ENCODE measurements around the gene COL12A1. TPM values are rescaled to one million over a fixed set of nuclear protein-coding genes. Genes with fewer than 3 reads are reported as not detected.

Gene COL12A1
- total and polyA plus RNA-seq, 4 experiments from 2014 or later: not detected

GRCh38 chr6:75223428-75223827, 17.6 kb upstream of the COL12A1 start:
- no peaks in the 10 kb centered on the region for H3K4me1 ChIP-seq (ENCODE audit: insufficient read depth, low read length)
- no peaks in the 10 kb centered on the region for H3K4me1 Mint-ChIP-seq
- no peak overlapping the region for H3K4me3 Mint-ChIP-seq
- no peak overlapping the region for H3K27ac ChIP-seq (ENCODE audit: low read depth, low read length)
- no peaks in the 10 kb centered on the region for H3K27me3 ChIP-seq (ENCODE audit: insufficient read depth, low read length)
- peaks cover 0 to 2% (median 0%) of the 10 kb centered on the region in 8 donors for H3K9me3 Mint-ChIP-seq
- no peaks in the 10 kb centered on the region for H3K36me3 ChIP-seq (ENCODE audit: insufficient read depth, low read length)
- intact Hi-C loops (cut with micrococcal nuclease): no loop called here
- DNase-seq: no peak
- no peaks in the 10 kb centered on the region for H3K36me3 Mint-ChIP-seq
- POLR2A ChIA-PET (ENCODE audit: partially characterized antibody): no interaction called here
- no peaks in the 10 kb centered on the region for H3K9me3 ChIP-seq (ENCODE audit: control insufficient read depth in 1 of 2, low read length in 2 of 2)
- H3K27ac Mint-ChIP-seq: no peak overlapping the region
- CTCF ChIA-PET (ENCODE audit: partially characterized antibody): interaction anchor here (1.0 to 1.4 kb wide), 2 partner anchors 14 to 15 kb away, joined by 3 to 4 read pairs; no protein-coding TSS in a partner anchor
- no peak overlapping the region for H3K4me3 ChIP-seq (ENCODE audit: low read length in 2 of 2)
- peaks cover 10 to 19% of the 10 kb centered on the region in 2 donors for H3K27me3 Mint-ChIP-seq

DNA sequence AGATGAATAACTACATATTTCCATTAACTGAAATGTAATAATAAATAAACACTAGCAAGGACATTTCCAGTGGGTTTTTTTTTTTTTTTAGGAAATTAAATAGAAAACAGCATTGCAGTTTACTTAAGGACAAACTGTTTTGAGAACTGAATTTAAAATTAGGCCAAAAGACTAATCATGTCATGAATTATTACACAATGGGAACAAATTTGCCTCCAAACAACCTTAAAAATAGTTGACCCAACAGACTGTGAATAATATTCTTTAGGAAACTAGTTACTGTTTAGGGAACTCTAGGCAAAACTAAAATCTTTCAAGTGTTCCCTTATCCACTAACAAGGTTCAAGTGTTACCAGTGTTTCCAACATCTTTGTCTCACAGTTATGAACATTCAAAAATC, 16.4 kb upstream of the COL12A1 start:
- Mint-ChIP-seq H3K4me3 (no peak overlapping the region), H3K9me3 (peaks cover 0 to 2% (median 0%) of the 10 kb centered on the region in 8 donors), H3K27me3 (peaks cover 18 to 26% of the 10 kb centered on the region in 2 donors), H3K27ac (no peak overlapping the region), H3K4me1 (no peaks in the 10 kb centered on the region), H3K36me3 (no peaks in the 10 kb centered on the region)
- CTCF ChIA-PET (ENCODE audit: partially characterized antibody): interaction anchor here (1.0 kb wide), 1 partner anchor 13 kb away, joined by 4 read pairs; no protein-coding TSS in a partner anchor
- DNase-seq: no peak
- intact Hi-C loops (cut with micrococcal nuclease): no loop called here
- no peaks in the 10 kb centered on the region for H3K27me3 ChIP-seq (ENCODE audit: insufficient read depth, low read length)
- no peaks in the 10 kb centered on the region for H3K36me3 ChIP-seq (ENCODE audit: insufficient read depth, low read length)
- POLR2A ChIA-PET (ENCODE audit: partially characterized antibody): no interaction called here
- no peak overlapping the region for H3K4me3 ChIP-seq (ENCODE audit: low read length in 2 of 2)
- H3K9me3 ChIP-seq (ENCODE audit: control insufficient read depth in 1 of 2, low read length in 2 of 2): no peaks in the 10 kb centered on the region
- no peak overlapping the region for H3K27ac ChIP-seq (ENCODE audit: low read depth, low read length)
- no peaks in the 10 kb centered on the region for H3K4me1 ChIP-seq (ENCODE audit: insufficient read depth, low read length)

GRCh38 chr6:75221116-75221515, 15.3 kb upstream of the COL12A1 start:
- Mint-ChIP-seq H3K9me3 (no peaks in the 10 kb centered on the region), H3K4me3 (no peak overlapping the region), H3K36me3 (no peaks in the 10 kb centered on the region), H3K4me1 (no peaks in the 10 kb centered on the region), H3K27me3 (peaks cover 20 to 30% of the 10 kb centered on the region in 2 donors), H3K27ac (no peak overlapping the region)
- intact Hi-C loops (cut with micrococcal nuclease): no loop called here
- ChIA-PET POLR2A (ENCODE audit: partially characterized antibody) (no interaction called here), CTCF (ENCODE audit: partially characterized antibody) (interaction anchor here (1.3 to 2.6 kb wide), 3 partner anchors 11 to 17 kb away, joined by 4 to 57 read pairs (median 5); no protein-coding TSS in a partner anchor)
- Histone ChIP-seq H3K4me1 (ENCODE audit: insufficient read depth, low read length) (no peaks in the 10 kb centered on the region), H3K4me3 (ENCODE audit: low read length in 2 of 2) (no peak overlapping the region), H3K27ac (ENCODE audit: low read depth, low read length) (no peak overlapping the region), H3K9me3 (ENCODE audit: control insufficient read depth in 1 of 2, low read length in 2 of 2) (no peaks in the 10 kb centered on the region), H3K27me3 (ENCODE audit: insufficient read depth, low read length) (peaks cover 5% of the 10 kb centered on the region), H3K36me3 (ENCODE audit: insufficient read depth, low read length) (no peaks in the 10 kb centered on the region)
- no peak for DNase-seq

GRCh38 chr6:75220357-75220756, 14.5 kb upstream of the COL12A1 start:
- no peaks in the 10 kb centered on the region for H3K9me3 ChIP-seq (ENCODE audit: control insufficient read depth in 1 of 2, low read length in 2 of 2)
- Mint-ChIP-seq H3K9me3 (no peaks in the 10 kb centered on the region), H3K4me3 (no peak overlapping the region), H3K36me3 (no peaks in the 10 kb centered on the region), H3K27ac (no peak overlapping the region), H3K27me3 (peaks cover 23 to 34% of the 10 kb centered on the region in 2 donors), H3K4me1 (no peaks in the 10 kb centered on the region)
- CTCF ChIA-PET (ENCODE audit: partially characterized antibody): interaction anchor here (1.3 to 2.6 kb wide), 3 partner anchors 10 to 16 kb away, joined by 4 to 57 read pairs (median 5); no protein-coding TSS in a partner anchor
- H3K27ac ChIP-seq (ENCODE audit: low read depth, low read length): no peak overlapping the region
- DNase-seq: no peak
- intact Hi-C loops (cut with micrococcal nuclease): no loop called here
- H3K27me3 ChIP-seq (ENCODE audit: insufficient read depth, low read length): peaks cover 5% of the 10 kb centered on the region
- H3K4me1 ChIP-seq (ENCODE audit: insufficient read depth, low read length): no peaks in the 10 kb centered on the region
- H3K4me3 ChIP-seq (ENCODE audit: low read length in 2 of 2): no peak overlapping the region
- H3K36me3 ChIP-seq (ENCODE audit: insufficient read depth, low read length): no peaks in the 10 kb centered on the region
- POLR2A ChIA-PET (ENCODE audit: partially characterized antibody): interaction anchor here (0.5 kb wide), 1 partner anchor 443 kb away, joined by 3 read pairs; no protein-coding TSS in a partner anchor

DNA sequence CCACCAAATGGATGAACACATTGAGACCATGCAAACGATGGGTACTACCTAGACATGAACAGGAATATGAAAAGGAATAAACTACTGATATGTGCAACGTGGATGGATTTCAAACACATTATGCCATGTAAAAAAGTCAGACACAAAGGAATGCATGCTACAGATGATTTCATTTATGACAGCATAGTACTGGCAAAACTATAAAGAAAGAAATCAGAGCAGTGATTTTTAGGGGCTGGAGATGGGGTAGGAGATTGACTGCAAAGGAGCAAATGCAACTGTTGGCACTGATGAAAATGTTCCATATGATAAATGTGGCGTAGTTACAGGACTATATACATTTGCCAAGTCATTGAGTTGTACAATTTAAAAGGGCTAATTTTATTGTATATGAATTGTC, 13.4 kb upstream of the COL12A1 start:
- no peak for DNase-seq
- peaks cover 24 to 30% of the 10 kb centered on the region in 2 donors for H3K27me3 Mint-ChIP-seq
- H3K36me3 Mint-ChIP-seq: no peaks in the 10 kb centered on the region
- no peak overlapping the region for H3K4me3 ChIP-seq (ENCODE audit: low read length in 2 of 2)
- H3K36me3 ChIP-seq (ENCODE audit: insufficient read depth, low read length): no peaks in the 10 kb centered on the region
- CTCF ChIA-PET (ENCODE audit: partially characterized antibody): interaction anchor here (2.6 kb wide), 1 partner anchor 9 kb away, joined by 57 read pairs; no protein-coding TSS in a partner anchor
- no peak overlapping the region for H3K4me3 Mint-ChIP-seq
- no peaks in the 10 kb centered on the region for H3K9me3 Mint-ChIP-seq
- intact Hi-C loops (cut with micrococcal nuclease): no loop called here
- H3K4me1 ChIP-seq (ENCODE audit: insufficient read depth, low read length): no peaks in the 10 kb centered on the region
- no peak overlapping the region for H3K27ac Mint-ChIP-seq
- no peak overlapping the region for H3K27ac ChIP-seq (ENCODE audit: low read depth, low read length)
- no peaks in the 10 kb centered on the region for H3K9me3 ChIP-seq (ENCODE audit: control insufficient read depth in 1 of 2, low read length in 2 of 2)
- H3K27me3 ChIP-seq (ENCODE audit: insufficient read depth, low read length): peaks cover 5% of the 10 kb centered on the region
- no peaks in the 10 kb centered on the region for H3K4me1 Mint-ChIP-seq
- POLR2A ChIA-PET (ENCODE audit: partially characterized antibody): no interaction called here

- Mint-ChIP-seq H3K27ac (no peak overlapping the region), H3K4me1 (no peaks in the 10 kb centered on the region), H3K9me3 (no peaks in the 10 kb centered on the region), H3K36me3 (no peaks in the 10 kb centered on the region), H3K4me3 (no peak overlapping the region), H3K27me3 (peaks cover 27 to 31% of the 10 kb centered on the region in 2 donors)
- CTCF ChIA-PET (ENCODE audit: partially characterized antibody): interaction anchor here (0.9 to 1.5 kb wide), 3 partner anchors 8 to 1484 kb away, joined by 4 to 5 read pairs (median 4); no protein-coding TSS in a partner anchor
- no peak overlapping the region for H3K4me3 ChIP-seq (ENCODE audit: low read length in 2 of 2)
- no peaks in the 10 kb centered on the region for H3K9me3 ChIP-seq (ENCODE audit: control insufficient read depth in 1 of 2, low read length in 2 of 2)
- no peak overlapping the region for H3K27ac ChIP-seq (ENCODE audit: low read depth, low read length)
- DNase-seq: no peak
- intact Hi-C loops (cut with micrococcal nuclease): no loop called here
- peaks cover 5% of the 10 kb centered on the region for H3K27me3 ChIP-seq (ENCODE audit: insufficient read depth, low read length)
- no peaks in the 10 kb centered on the region for H3K36me3 ChIP-seq (ENCODE audit: insufficient read depth, low read length)
- H3K4me1 ChIP-seq (ENCODE audit: insufficient read depth, low read length): no peaks in the 10 kb centered on the region
- POLR2A ChIA-PET (ENCODE audit: partially characterized antibody): interaction anchor here (0.8 kb wide), 1 partner anchor 12 kb away, joined by 3 read pairs; no protein-coding TSS in a partner anchor
Observed at GRCh38 chr6:75217193-75217592, 11.3 kb upstream of the COL12A1 start.

DNA sequence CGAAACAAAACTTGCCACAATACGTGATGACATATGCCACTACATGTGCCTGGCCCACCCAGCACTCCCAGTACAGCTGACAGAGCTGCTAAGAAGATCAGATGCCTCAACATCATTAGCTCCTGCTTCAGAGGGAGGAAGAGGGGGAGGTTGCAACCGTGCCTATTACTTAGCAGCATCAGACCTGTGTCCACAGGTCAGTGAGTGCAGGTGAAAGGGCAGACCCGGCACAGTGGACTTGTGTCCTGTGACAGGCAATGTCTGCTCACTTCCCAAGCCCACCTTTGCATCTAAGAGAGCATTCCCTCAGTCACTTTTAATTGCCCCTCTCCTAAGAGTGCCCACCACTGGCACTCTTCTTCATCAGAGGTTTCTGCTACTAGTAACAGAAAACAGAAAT, 9.4 kb upstream of the COL12A1 start:
- Histone ChIP-seq H3K27ac (ENCODE audit: low read depth, low read length) (no peak overlapping the region), H3K4me1 (ENCODE audit: insufficient read depth, low read length) (no peaks in the 10 kb centered on the region), H3K27me3 (ENCODE audit: insufficient read depth, low read length) (peaks cover 5% of the 10 kb centered on the region), H3K36me3 (ENCODE audit: insufficient read depth, low read length) (no peaks in the 10 kb centered on the region), H3K9me3 (ENCODE audit: control insufficient read depth in 1 of 2, low read length in 2 of 2) (no peaks in the 10 kb centered on the region), H3K4me3 (ENCODE audit: low read length in 2 of 2) (no peak overlapping the region)
- no peak for DNase-seq
- H3K9me3 Mint-ChIP-seq: no peaks in the 10 kb centered on the region
- intact Hi-C loops (cut with micrococcal nuclease): no loop called here
- no peak overlapping the region for H3K27ac Mint-ChIP-seq
- H3K4me1 Mint-ChIP-seq: no peaks in the 10 kb centered on the region
- POLR2A ChIA-PET (ENCODE audit: partially characterized antibody): no interaction called here
- H3K36me3 Mint-ChIP-seq: no peaks in the 10 kb centered on the region
- CTCF ChIA-PET (ENCODE audit: partially characterized antibody): interaction anchor here (1.0 to 1.5 kb wide), 2 partner anchors 8 to 1479 kb away, joined by 3 to 6 read pairs; no protein-coding TSS in a partner anchor
- peaks cover 25 to 38% of the 10 kb centered on the region in 2 donors for H3K27me3 Mint-ChIP-seq
- H3K4me3 Mint-ChIP-seq: no peak overlapping the region

Measured in CD4-positive, alpha-beta memory T cell (primary cell).